GM10847 (cell line): Measurements from ENCODE around the gene KRTAP9-6.
"Not testable (repeated sequence)": the region's sequence is repeated elsewhere in the genome, so short reads cannot be mapped to it uniquely, and the experiment has no call there.

ENCODE experiments used
- POLR2A ChIP-seq: IDR thresholded peaks from 2 replicates; pipeline ENCODE4 v1.6.1; 2011; ENCODE audit not compliant: insufficient read length; ENCODE audit errors: extremely low read depth

Gene KRTAP9-6

GRCh38 chr17:41258406-41258805 is 6.8 kb upstream of the KRTAP9-6 start:
- no peak for TF ChIP-seq POLR2A

DNA sequence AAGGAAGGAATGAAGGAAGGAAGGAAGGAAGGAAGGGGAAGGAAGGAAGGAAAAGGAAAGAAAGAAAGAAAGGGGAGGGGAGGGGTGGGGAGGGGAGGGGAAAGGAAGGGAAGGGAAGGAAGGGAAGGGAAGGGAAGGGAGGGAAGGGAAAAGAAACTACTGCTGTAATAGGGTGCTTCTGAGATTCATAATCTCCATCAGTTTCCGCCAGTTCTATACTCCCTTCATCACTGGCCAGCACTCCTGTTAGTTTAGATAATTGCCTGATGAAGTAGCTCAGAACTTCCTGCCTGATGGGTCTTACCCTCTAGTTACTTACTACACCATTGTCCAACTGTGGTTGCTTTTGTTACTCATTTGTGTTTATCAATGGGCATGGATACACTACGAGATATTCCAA is 2.0 kb upstream of the KRTAP9-6 start:
- no peak for TF ChIP-seq POLR2A

DNA sequence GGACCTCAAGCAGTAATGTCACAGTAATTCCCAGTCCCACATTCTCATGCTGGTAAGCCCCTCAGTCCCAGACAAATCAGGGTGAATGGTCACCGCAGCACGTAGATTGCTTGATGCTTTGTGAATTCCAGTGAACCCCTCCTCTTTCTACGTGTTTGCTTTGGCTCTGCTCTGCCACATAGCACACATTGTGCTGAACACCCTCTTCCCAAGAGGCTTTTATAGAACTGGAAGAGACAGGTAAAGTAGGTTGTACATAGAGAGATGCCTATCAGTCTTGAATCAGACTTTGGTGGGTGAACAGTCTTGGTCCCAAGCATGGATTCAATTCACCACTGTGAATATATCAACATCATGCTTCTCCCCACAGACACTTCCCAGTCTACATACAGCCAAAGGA is 579 bp upstream of the KRTAP9-6 start:
- TF ChIP-seq POLR2A = no peak

GRCh38 chr17:41267711-41268110 is 2.5 kb downstream of the KRTAP9-6 start:
- TF ChIP-seq POLR2A = no peak

- TF ChIP-seq POLR2A = no peak
Observed at GRCh38 chr17:41271858-41272257, 6.7 kb downstream of the KRTAP9-6 start.

DNA sequence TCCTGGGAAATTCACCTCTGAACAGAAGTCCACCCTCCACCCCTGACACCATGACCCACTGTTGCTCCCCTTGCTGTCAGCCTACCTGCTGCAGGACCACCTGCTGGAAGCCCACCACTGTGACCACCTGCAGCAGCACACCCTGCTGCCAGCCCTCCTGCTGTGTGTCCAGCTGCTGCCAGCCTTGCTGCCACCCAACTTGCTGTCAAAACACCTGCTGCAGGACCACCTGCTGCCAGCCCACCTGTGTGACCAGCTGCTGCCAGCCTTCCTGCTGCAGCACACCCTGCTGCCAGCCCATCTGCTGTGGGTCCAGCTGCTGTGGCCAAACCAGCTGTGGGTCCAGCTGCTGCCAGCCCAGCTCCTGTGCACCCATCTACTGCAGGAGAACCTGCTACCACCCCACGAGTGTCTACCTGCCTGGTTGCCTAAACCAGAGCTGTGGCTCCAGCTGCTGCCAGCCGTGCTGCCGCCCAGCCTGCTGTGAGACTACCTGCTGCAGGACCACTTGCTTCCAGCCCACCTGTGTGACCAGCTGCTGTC is 10.5 kb downstream of the KRTAP9-6 start, which contains the start of gene KRTAP9-7:
Gene KRTAP9-7, plus strand, starts transcription at position 51 of the 543 bp plus-strand sequence. Its CDS starts 0 bp downstream, at position 51.
- not testable (repeated sequence) for TF ChIP-seq POLR2A

DNA sequence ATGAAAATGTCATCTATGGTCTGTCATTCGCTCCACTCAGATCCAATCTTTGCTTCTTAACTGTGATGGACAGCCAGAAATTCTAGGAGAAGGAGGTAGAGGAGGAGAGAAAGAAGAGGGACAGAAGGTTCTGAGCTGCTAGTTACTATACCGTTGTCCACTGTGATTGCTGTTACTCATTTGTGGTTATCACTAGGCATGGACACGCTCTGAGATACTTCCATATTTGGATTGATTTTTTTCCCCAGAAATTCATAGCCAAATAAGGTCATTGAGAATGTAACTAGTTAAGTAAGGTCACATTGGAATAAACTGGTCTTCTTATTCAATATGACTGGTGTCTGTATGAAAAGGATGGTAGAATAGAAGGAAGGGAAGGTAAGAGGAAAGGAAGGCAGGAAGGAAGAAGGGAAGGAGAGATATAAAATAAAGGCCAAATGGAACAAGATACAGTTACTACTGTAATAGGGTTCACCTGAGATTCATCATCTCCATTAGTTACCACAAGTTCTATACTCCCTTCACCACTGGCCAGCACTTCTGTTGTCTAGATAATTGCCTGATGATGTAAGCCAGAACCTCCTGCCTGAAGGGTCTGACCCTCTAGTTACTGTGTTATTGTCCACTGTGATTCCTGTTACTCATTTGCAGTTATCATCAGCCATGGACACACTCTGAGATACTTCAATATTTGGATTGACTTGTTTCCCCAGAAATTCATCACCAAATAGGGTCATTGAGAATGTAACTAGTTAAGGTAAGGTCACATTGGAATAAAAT is 13.2 kb downstream of the KRTAP9-6 start:
- no peak for TF ChIP-seq POLR2A

- no peak for TF ChIP-seq POLR2A
Observed at GRCh38 chr17:41284043-41284442, 18.9 kb downstream of the KRTAP9-6 start.

DNA sequence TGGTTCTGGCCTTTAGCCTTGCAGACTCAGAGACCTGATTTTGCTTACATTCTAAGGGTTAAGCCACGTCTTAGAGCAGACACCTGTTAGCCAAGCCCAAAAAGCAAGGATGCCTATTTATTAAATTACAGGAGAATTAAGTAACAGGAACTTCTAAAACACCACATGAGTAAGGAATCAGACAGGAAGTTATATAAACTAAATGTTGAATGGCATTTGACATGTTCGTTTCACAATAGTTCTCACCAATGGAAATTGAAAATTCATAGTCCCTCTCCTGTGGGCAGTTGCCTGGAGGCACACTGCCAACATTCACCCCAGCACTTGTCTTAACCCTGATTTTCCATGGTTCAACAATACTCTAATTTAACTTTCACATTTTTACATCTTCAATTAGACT is 19.4 kb downstream of the KRTAP9-6 start:
- TF ChIP-seq POLR2A = no peak

DNA sequence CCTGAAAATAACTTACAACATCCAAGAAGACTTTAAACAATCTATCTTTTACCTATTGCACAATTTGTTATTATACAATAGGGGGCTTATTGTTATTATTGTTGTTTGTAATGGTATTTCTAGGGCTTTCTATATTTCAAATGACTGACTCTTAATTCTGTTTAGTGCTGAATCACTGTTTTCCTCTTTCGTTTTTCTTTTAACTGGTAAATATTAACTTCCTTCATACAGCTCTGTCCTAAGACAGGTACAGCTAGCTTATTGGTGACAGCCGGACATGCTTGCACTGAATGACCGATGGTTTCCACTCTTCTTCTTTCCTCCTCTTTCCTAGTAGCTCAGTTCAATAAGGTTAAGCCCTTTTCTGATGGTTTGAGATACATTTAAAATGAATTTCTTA is 21.9 kb downstream of the KRTAP9-6 start:
- no peak for TF ChIP-seq POLR2A

DNA sequence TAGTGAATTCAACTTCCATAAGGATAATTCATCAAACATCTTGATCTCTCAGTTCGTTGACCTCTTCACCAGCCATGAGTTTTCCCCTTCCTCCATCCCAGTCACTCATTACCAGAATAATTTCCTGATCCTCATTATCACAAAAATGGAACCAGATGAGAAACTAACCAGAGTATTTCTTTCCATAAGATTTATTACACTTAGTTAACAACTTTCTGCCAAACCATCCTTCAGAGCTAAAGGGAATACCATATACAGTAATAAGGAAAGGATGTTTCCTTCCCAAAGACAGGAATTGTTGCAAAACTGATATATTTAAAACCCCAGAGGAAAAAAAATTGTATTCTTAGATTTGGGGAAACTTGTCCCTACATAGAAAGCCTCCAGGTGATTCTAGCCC is 28.8 kb downstream of the KRTAP9-6 start:
- TF ChIP-seq POLR2A = no peak

DNA sequence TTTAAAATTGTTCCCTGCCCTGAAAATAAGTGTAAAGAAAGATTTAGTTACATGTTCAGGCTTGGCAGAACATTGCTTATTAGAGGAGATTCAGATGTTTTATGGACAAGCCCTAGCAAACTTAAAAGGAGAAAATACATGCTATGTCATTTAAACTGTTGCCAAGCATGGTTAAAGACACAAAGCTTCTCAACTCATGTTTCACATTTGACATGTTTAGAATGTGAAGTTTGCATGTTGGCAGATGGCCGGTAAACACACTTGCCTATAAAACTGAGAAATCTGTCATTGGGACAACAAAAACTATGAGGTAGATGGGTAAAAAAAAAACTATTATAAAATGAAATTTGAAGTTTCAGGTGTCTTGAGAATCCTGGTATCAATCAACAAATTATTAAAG is 31.7 kb downstream of the KRTAP9-6 start:
- no peak for TF ChIP-seq POLR2A

GRCh38 chr17:41298458-41299135 is 33.4 kb downstream of the KRTAP9-6 start:
- TF ChIP-seq POLR2A = no peak

DNA sequence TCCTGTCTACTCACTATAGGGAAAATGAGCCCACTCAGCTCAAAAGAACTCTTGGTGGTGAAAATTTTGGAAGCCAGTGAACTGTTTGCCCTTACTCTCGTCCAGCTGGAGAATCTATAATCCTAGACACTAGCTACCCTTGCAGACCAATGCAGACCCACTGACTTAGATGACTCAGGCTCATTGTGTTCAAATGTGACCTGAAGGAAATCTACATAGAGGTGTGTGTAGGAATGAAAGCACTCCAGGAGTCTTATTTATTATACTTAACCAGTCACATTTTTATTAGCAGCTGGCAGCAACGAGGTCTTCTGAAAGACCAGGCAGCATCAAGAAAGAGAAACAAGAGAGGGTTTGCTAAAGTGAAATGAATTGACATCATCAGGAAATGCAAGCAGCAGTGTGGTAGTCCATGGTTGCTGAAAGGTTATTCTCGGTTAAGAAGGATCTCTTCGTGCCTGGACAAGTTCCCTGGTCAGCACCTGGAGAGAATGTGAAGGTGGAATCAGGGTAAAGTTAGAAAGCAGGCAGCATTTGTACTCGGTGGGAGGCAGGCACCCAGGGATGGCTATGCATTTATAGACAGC is 36.1 kb downstream of the KRTAP9-6 start:
- TF ChIP-seq POLR2A = no peak

DNA sequence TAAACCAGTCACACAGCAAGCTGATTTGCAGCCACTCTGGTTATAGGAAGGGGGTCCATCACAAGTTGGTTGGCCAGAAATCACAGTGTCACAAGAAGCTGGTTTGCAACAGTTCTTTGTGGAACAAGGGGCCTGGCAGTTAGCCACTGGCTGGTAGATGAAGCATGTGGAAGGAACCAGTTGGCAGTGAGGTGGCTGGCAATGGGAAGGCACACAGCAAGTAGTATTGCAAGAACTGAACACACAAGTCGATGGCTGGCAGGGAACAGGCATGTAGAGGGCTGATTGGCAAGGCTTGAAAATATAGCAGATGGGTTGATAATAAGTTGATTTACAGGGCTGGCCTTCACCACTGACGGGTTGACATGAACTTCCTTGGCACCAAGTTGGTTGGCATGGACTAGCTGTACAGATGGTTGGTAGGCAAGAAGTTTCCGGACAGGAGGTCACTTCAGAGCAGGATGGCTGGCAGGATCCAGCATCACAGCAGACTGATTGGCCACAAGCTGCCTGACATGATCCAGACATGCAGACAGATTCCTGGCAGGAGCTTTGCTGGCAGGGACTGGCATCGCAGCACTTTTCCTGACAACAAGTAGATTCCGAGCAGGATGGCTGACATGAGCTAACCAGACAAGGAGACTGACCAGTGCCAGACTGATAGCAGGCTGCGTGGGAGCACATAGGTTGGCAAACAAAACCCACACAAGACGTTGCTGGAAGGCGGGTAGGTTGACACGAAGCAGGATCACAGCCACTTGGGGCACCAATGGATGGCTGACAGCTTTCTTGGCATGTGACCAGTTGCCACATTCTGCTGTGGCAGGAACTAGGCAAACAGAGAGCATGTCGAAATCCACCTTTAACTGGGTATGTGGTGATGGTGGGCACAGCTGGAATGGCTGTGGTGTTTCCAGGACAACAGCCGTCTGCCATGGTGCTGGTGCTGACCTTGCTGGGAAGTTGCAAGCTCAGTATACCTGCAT is 37.0 kb downstream of the KRTAP9-6 start, which contains the start of gene KRTAP29-1:
Gene KRTAP29-1, minus strand, starts transcription at position 936 of the 986 bp plus-strand sequence. Its CDS starts 0 bp downstream, at position 936.
- no peak for TF ChIP-seq POLR2A
